HEK293 (cell line): Measurements from ENCODE around the gene RO60.

ENCODE experiments used
- ELK4 ChIP-seq: IDR thresholded peaks from 2 replicates; pipeline ENCODE4 v1.6.1; 2011; ENCODE audit warnings: mild to moderate bottlenecking, low read depth, low read length, borderline replicate concordance
- GLI2 ChIP-seq: fragments of 450-650 bp; formaldehyde crosslinking; IDR thresholded peaks from 2 replicates; pipeline ENCODE4; 2017; ENCODE audit warnings: missing biosample characterization, missing genetic modification characterization, low read depth, borderline replicate concordance
- HIC1 ChIP-seq: fragments of 450-650 bp; formaldehyde crosslinking; IDR thresholded peaks from 2 replicates; pipeline ENCODE4 v1.5.1; 2016; ENCODE audit warnings: missing biosample characterization, missing genetic modification characterization
- IKZF3 ChIP-seq: fragments of 450-650 bp; IDR thresholded peaks from 2 replicates; pipeline ENCODE4 v1.5.0; 2018; ENCODE audit warnings: missing biosample characterization, mild to moderate bottlenecking, missing genetic modification characterization, moderate library complexity
- MZF1 ChIP-seq: fragments of 450-650 bp; formaldehyde crosslinking; IDR thresholded peaks from 2 replicates; pipeline ENCODE4 v1.5.1; 2017; ENCODE audit warnings: missing biosample characterization, missing genetic modification characterization, borderline replicate concordance
- SCRT1 ChIP-seq: fragments of 450-650 bp; formaldehyde crosslinking; IDR thresholded peaks from 2 replicates; pipeline ENCODE4 v1.5.1; 2016; ENCODE audit warnings: missing biosample characterization, missing genetic modification characterization, borderline replicate concordance
- SP3 ChIP-seq: fragments of 450-650 bp; formaldehyde crosslinking; IDR thresholded peaks from 2 replicates; pipeline ENCODE4 v1.5.1; 2016; ENCODE audit warnings: missing biosample characterization, missing genetic modification characterization
- ZBTB26 ChIP-seq: fragments of 450-650 bp; formaldehyde crosslinking; optimal IDR thresholded peaks from 2 replicates; pipeline ENCODE3; 2016; ENCODE audit warnings: missing biosample characterization, mild to moderate bottlenecking, missing genetic modification characterization
- ZBTB49 ChIP-seq: fragments of 450-650 bp; formaldehyde crosslinking; IDR thresholded peaks from 2 replicates; pipeline ENCODE4 v1.5.1; 2016; ENCODE audit warnings: missing biosample characterization, missing genetic modification characterization, low read depth
- ZBTB8A ChIP-seq: fragments of 450-650 bp; formaldehyde crosslinking; IDR thresholded peaks from 2 replicates; pipeline ENCODE4 v1.5.1; 2016; ENCODE audit warnings: missing biosample characterization, missing genetic modification characterization
- ZNF10 ChIP-seq: fragments of 450-650 bp; formaldehyde crosslinking; IDR thresholded peaks from 2 replicates; pipeline ENCODE4 v1.5.1; 2017; ENCODE audit warnings: missing biosample characterization, missing genetic modification characterization
- ZNF112 ChIP-seq: fragments of 450-650 bp; formaldehyde crosslinking; IDR thresholded peaks from 2 replicates; pipeline ENCODE4 v1.5.0; 2017; ENCODE audit warnings: missing biosample characterization, missing genetic modification characterization
- ZNF138 ChIP-seq: fragments of 450-650 bp; formaldehyde crosslinking; IDR thresholded peaks from 2 replicates; pipeline ENCODE4 v1.5.1; 2016; ENCODE audit warnings: missing biosample characterization, missing genetic modification characterization, borderline replicate concordance
- ZNF175 ChIP-seq: fragments of 450-650 bp; formaldehyde crosslinking; IDR thresholded peaks from 2 replicates; pipeline ENCODE4 v1.5.1; 2016; ENCODE audit warnings: missing biosample characterization, missing genetic modification characterization
- ZNF184 ChIP-seq: fragments of 450-650 bp; IDR thresholded peaks from 2 replicates; pipeline ENCODE4 v1.5.1; 2018; ENCODE audit warnings: missing biosample characterization, mild to moderate bottlenecking, missing genetic modification characterization
- ZNF341 ChIP-seq: fragments of 450-650 bp; formaldehyde crosslinking; IDR thresholded peaks from 2 replicates; pipeline ENCODE4; 2016; ENCODE audit warnings: low read depth, missing biosample characterization, missing genetic modification characterization
- ZNF398 ChIP-seq: fragments of 450-650 bp; formaldehyde crosslinking; IDR thresholded peaks from 2 replicates; pipeline ENCODE4 v1.5.1; 2017; ENCODE audit warnings: missing biosample characterization, missing genetic modification characterization
- ZNF404 ChIP-seq: fragments of 450-650 bp; formaldehyde crosslinking; IDR thresholded peaks from 2 replicates; pipeline ENCODE4 v1.5.1; 2017; ENCODE audit warnings: missing biosample characterization, missing genetic modification characterization
- ZNF544 ChIP-seq: fragments of 450-650 bp; formaldehyde crosslinking; IDR thresholded peaks from 2 replicates; pipeline ENCODE4 v1.5.0; 2017; ENCODE audit warnings: missing biosample characterization, missing genetic modification characterization
- ZNF580 ChIP-seq: fragments of 450-650 bp; formaldehyde crosslinking; IDR thresholded peaks from 2 replicates; pipeline ENCODE4 v1.5.1; 2016; ENCODE audit warnings: missing biosample characterization, missing genetic modification characterization
- ZNF639 ChIP-seq: fragments of 450-650 bp; formaldehyde crosslinking; IDR thresholded peaks from 2 replicates; pipeline ENCODE4 v1.5.1; 2016; ENCODE audit warnings: missing biosample characterization, missing genetic modification characterization
- ZXDB ChIP-seq: fragments of 450-650 bp; formaldehyde crosslinking; IDR thresholded peaks from 2 replicates; pipeline ENCODE4 v1.5.1; 2016; ENCODE audit warnings: missing biosample characterization, missing genetic modification characterization
- TF ChIP-seq, protein P1 (sequence below): fragments of 450-650 bp; formaldehyde crosslinking; IDR thresholded peaks from 2 replicates; pipeline ENCODE4 v1.5.1; 2016; ENCODE audit warnings: missing biosample characterization, missing genetic modification characterization
- TF ChIP-seq, protein P2 (sequence below): fragments of 450-650 bp; formaldehyde crosslinking; IDR thresholded peaks from 2 replicates; pipeline ENCODE4 v1.5.1; 2016; ENCODE audit warnings: missing biosample characterization, missing genetic modification characterization

Gene RO60

DNA sequence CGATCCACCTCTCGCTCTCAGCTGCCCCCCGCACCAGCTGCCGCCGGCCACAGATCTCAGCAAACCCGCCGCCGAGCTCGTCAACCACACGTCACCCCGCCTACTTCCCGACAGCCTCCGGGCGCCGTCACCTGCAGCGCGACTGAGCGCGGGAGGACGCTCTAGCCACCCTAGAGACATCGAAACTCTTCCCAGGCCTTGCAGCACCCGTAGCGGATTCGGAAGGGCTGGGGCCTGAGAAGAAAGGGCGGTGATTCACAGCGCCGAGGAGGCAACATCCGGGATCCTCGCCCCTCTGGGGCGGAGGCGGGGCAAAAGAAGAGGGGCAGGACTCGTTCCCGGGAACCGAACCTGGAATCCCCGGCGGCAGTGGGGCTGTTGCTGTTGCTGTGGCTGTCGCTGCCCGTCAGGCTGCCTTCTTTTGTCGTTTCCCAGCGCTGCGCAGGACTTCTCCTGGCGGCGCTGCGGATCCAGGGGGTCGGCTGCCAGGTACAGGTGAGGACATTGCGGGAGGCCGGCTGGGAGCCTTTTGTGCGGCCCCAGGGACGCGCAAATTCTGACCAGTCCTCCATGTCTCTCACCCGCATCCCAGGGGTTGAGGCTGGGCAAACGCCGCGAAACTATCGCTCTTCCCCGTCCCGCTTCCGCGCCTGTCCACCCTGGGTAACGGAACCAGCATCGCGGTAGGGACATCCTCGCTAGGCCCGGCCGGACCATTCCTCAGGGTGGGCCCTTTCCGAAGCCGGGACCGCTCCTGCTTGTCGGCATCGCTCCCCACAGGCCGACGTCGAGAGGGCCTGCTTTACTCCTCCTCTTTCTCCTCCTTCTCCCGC lies at the start of gene RO60, which contains the start of gene UCHL5 (continued):
- TF ChIP-seq, protein P1, sequence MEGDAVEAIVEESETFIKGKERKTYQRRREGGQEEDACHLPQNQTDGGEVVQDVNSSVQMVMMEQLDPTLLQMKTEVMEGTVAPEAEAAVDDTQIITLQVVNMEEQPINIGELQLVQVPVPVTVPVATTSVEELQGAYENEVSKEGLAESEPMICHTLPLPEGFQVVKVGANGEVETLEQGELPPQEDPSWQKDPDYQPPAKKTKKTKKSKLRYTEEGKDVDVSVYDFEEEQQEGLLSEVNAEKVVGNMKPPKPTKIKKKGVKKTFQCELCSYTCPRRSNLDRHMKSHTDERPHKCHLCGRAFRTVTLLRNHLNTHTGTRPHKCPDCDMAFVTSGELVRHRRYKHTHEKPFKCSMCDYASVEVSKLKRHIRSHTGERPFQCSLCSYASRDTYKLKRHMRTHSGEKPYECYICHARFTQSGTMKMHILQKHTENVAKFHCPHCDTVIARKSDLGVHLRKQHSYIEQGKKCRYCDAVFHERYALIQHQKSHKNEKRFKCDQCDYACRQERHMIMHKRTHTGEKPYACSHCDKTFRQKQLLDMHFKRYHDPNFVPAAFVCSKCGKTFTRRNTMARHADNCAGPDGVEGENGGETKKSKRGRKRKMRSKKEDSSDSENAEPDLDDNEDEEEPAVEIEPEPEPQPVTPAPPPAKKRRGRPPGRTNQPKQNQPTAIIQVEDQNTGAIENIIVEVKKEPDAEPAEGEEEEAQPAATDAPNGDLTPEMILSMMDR = peak; percentile 23; the same call in 1 of the 2 replicates
- TF ChIP-seq GLI2 (tag by site-specific recombination) (no peak), ZNF544 (no peak), IKZF3 (peak; percentile 82), ZNF639 (tag by site-specific recombination) (peak; percentile 68; the same call in 1 of the 2 replicates), ZBTB8A (peak; percentile 96), ZNF398 (tag by site-specific recombination) (peak; percentile 11; the same call in 1 of the 2 replicates), ZXDB (peak; percentile 97), MZF1 (0 out of 2 replicates have a peak, but pooled peaks have one; percentile 75), ZNF184 (tag by site-specific recombination) (0 out of 2 replicates have a peak, but pooled peaks have one; percentile 44), ZNF404 (no peak), SCRT1 (tag by site-specific recombination) (peak; percentile 92), ZNF112 (tag by site-specific recombination) (no peak), ZNF138 (no peak), SP3 (tag by site-specific recombination) (peak; percentile 93), HIC1 (tag by site-specific recombination) (peak; percentile 79), ZNF580 (tag by site-specific recombination) (0 out of 2 replicates have a peak, but pooled peaks have one; percentile 49), ZBTB49 (tag by site-specific recombination) (no peak), ZNF175 (tag by site-specific recombination) (no peak), ZBTB26 (peak; percentile 84), ELK4 (no peak), ZNF341 (tag by site-specific recombination) (peak; percentile 95), ZNF10 (tag by site-specific recombination) (peak; percentile 77; the same call in 1 of the 2 replicates)
- TF ChIP-seq, protein P2, sequence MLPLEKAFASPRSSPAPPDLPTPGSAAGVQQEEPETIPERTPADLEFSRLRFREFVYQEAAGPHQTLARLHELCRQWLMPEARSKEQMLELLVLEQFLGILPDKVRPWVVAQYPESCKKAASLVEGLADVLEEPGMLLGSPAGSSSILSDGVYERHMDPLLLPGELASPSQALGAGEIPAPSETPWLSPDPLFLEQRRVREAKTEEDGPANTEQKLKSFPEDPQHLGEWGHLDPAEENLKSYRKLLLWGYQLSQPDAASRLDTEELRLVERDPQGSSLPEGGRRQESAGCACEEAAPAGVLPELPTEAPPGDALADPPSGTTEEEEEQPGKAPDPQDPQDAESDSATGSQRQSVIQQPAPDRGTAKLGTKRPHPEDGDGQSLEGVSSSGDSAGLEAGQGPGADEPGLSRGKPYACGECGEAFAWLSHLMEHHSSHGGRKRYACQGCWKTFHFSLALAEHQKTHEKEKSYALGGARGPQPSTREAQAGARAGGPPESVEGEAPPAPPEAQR (tag by site-specific recombination) = 0 out of 2 replicates have a peak, but pooled peaks have one; percentile 26
